ENCODE results near the gene ZDHHC4. TPM values are rescaled to one million over a fixed set of nuclear protein-coding genes. Genes with fewer than 3 reads are reported as not detected.
A peak's percentile ranks its signal among the peaks of the same experiment; 100 is the strongest.

The ZDHHC4 gene
- 35.9 TPM for total RNA-seq
- long read RNA-seq, transcript ZDHHC4-201 (8 exons, 1,259 nt): major isoform, 26 of 49 reads
- long read RNA-seq, partial matches to known transcripts: 5 of 49 reads
- long read RNA-seq, other reads (novel, unspliced or antisense): 9 of 49 reads

DNA sequence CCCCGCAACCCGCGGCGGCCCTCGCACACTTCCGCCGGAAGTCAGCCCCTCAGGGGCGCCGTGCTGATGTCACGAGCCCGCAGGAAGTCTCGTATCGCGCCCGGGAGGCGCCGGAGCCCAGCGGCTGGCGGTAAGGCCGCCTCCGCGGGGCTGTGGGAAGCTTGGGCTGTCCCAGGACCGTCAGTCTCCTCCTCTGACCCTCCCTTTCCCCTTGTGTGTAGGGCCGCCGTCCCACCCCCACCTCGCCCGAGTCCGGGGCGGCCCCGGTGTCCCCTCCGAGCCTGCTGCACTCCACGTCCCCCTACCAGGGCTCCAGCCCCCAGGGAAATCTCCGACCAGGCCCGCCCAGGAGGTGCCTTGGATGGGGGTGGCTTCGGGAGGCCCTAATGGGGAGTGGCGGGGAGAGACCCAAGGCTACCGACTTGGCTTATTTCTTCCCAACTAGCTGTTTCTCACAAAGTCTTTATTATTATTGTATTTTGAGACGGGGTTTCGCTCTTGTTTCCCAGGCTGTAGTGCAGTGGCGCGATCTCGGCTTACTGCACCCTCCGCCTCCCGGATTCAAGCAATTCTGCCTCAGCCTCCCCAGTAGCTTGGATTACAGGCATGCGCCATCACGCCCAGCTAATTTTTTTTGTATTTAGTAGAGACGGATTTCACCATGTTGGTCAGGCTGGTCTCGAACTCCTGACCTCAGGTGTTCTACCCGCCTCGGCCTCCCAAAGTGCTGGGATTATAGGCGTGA, at the start of gene ZDHHC4:
Gene ZDHHC4, plus strand, starts transcription at position 86 of the 745 bp plus-strand sequence. CDS start 3,108 bp downstream, outside the sequence.
- peak; percentile 99 for ATAC-seq
- intact Hi-C loops (cut with micrococcal nuclease): no loop called here
- DNase-seq: peak; percentile 96

DNA sequence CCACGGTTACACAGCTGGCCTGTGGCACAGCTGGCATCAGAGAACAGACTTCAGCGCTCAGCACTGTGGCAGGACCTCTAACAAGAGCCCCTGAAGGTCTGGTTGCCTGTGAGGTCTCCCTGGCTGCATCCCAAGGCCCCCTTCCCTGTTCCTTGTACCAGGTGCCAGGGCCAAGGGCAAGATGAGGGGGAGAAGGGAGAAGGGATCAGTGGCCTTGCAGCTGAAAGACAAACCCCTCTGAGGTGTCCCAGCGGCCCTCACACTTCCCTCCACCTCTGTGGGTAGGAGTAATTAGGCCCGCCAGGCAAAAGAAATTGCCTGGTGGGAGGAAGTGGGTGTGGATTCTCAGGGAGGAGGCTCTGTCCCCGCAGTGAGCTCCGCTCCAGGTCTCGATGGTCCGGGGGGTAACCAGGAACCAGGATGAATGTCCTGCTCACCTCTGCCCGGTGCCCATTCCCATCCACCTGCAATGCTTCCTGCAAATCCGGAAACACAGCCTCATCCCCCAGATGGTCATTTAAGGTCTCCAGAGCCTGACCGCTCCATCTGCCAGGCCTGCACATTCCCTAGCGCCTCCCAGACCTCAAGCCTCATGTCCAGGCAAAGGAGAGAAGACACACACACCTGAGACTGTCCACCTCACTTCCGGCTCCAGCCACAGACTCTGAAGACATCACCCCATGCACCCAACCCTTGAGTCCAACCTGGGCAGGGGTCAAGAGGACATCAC, 48.7 kb upstream of the ZDHHC4 start:
- no peak for DNase-seq
- no peak for ATAC-seq
- intact Hi-C loops (cut with micrococcal nuclease): no loop called here

DNA sequence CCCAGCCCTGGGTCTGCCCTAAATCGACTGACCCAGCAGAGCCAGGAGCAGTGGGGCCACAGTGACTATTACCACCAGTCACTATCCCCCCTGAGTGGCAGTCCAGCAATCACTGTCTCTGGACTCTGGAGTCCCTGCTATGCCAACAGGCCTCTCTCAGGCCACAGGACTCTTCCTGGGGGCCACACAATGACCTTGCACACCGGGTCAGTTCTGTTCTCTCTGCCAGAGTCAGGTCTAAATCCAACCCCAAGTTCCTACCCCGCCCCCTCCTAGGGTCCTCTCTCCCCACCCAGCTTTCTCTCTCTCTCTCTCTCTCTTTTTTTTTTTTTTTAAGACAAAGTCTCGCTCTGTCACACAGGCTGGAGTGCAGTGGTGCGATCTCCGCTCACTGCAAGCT, 47.6 kb upstream of the ZDHHC4 start:
- intact Hi-C loops (cut with micrococcal nuclease): no loop called here
- no peak for ATAC-seq
- DNase-seq: no peak

DNA sequence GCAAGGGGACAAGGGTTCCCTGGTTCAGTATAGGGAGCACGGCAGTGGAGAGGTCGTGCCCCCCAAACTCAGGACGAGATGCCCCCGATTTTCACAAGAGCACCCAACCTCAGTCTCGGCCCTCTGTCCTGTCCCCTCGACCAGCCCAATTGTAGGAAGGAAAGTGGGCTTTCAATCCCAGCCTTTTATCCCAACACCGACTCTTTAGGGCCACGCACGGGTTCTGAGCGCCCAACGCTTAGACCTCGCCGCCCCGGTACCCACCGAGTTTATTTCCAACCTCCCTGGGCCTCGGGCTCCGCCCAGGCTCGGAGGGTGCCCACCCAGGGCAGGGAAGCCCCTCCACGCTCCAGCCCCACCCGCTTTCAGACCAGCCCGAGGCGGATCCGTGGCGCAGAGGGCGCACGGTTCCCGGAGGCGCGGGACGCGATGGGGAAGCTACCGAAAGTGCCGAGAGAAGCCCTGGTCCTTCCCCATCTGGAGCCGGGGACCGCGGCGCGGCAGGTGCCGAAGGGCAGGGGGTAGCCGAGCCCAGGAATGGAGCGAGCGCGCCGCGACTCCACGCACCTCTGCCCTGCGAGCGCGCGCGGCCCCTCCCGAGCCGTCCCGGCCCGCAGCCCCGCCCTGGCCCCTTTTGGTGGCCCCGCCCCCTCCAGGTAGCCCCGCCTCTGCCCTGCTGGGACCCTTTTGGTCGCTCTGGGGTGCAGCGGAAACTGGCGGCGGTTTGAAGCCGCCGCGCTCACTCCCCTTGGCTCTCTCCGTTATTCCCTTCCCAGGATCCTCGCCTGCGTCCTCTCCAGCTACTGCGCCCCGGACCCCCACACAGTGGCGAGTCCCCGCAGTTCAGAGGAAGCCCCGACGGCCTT, 46.4 kb upstream of the ZDHHC4 start:
- DNase-seq (no peak), ATAC-seq (no peak)
- intact Hi-C loops (cut with micrococcal nuclease): no loop called here

DNA sequence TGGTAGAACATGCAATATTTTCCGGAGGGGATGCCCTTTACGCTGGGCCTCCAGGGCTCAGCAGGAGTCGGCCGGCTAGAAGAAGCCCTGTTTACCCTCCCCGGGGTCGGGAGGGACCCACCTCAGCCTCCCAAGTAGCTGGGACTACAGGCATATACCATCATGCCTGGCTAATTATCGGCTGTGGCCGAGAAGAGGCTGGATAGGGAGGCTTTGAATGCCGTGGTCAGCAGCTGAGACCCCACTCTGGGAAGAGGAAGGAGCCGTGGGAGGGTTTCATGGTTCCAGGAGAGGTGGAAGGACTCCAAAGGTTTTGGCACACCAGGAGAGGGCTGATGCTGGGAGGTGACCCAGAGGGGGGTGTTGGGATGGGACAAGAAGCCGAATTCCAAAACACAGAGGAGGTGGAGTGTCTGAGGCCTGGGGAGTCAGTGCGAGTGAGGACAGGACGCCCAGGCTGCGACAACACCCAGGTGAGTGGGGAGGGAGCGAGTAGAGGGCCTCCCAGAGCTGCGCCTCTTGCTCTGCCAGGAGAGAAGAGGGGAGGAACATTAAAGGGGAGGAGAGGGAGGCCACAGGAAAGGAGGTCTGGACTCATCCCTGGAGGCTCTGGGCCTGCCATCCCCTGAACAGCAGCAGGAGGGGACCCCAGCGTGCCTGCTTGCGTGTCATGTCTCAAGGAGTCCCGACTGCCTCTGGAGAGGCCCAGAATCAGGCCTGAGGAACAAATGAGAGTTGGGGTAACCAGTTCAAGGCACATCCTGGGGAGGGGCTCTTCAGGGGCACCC, 45.6 kb upstream of the ZDHHC4 start:
- DNase-seq (no peak), ATAC-seq (no peak)
- intact Hi-C loops (cut with micrococcal nuclease): no loop called here

DNA sequence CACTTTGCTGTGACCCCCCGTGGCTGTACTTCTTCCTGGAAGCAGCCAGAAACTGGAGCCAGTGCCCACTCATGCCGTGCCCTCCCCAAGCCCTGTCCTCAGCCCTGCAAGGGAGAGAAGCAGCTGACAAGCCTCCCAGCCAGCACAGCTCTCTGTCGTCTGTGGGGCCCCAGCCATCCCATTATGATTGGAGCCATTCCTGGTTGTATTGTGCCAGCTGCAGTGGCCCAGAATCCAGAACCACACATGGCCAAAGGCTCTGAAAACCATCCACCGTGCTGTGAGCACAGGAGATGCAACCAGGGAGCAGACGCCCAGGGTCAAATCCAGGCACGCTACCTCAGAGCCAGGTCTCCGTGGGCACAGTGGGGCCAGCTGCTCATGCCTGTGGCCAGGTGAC, 44.7 kb upstream of the ZDHHC4 start:
- intact Hi-C loops (cut with micrococcal nuclease): no loop called here
- DNase-seq: no peak
- ATAC-seq: no peak

DNA sequence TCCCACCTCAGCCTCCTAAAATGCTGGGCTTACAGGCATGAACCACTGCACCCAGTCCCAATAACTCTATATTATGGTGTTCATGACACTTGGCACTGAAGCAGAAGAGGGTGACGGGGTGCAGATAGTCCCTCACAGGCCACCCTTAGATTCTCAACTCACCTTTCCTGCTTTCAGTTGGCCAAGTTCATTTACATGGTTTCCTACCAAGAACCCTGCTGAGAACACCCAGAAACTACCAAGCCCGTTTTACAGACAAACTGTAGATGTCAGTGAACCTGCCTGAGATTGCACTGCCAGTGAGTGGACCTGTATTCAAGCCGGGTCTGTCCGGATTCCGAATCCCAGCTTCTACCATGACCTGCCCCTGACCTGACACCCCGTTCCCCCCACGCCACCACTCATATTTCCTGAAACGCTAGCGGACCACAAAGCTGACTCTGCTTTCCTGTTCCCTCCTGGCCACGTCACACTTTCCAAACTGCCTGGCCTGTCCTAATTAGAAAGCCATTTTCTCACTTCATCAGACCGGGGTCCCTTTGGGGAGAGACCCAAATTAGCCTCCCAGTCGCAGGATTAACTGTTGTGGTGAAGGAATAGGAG, 43.3 kb upstream of the ZDHHC4 start:
- ATAC-seq (no peak), DNase-seq (no peak)
- intact Hi-C loops (cut with micrococcal nuclease): no loop called here

DNA sequence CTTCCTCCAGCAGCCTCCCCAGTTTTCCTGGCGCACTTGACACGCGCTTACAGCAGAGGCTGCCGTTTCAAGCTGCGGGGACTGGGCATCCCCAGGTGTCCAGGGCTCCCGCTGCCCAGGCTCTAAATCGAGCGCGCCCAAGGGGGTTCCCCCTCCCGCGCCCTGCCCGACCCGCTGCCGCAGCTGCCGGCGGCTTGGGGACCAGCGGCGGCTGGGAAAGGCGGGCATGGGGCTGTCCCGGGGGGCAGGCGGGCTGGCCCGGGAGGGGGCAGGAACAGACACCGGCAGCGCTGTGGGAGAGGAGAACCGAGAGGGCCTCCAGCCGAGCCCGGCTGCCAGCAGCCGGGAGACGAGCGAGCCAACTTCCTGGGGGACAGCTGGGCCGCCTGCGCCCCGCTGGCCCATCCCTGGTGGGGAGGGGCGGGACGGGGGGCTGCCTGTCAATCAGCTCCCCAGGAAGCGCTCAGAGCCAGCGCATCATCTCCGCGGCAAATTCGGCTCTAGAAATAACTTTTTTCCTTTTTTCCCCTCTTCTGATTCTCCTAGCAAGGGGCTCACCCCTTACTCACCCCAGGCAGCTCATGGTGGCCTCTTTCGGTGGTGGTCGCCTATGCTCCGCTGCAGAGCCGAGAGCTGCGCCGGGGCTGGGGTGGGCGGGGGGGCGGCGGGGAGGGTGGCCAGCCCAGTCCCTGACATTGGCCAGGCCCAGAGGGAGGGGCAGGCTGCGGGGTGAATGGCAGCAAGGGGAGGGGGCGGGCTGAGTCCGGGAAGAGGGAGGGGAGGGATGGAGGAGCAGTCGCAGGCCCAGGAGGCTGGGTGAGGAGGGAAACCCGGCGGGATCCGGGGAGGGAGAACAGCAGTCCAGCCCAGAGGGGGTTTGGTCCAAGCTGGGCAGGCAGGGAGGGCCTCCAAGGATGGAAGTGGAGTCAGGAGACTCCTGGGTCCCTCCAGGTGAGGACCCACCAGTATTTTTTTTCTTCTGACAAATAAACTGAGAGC, 40.7 kb upstream of the ZDHHC4 start:
- intact Hi-C loops (cut with micrococcal nuclease): no loop called here
- ATAC-seq: no peak
- no peak for DNase-seq

DNA sequence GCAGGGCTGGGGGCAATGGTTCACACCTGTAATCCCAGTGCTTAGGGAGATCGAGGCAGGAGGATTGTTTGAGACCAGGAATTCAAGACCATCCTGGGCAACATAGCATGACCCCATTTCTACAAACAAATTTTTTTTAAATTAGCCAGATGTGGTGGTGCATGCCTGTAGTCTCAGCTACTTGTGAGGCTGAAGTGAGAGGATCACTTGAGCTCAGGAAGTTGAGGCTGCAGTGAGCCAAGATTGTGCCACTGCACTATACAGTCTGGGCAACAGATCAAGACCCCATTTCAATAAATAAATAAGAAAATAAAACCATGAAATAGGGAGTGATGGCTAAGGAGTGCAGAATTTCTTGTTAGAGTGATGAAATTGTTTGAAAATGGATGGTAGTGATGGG, 34.9 kb upstream of the ZDHHC4 start:
- intact Hi-C loops (cut with micrococcal nuclease): no loop called here
- ATAC-seq (no peak), DNase-seq (no peak)

DNA sequence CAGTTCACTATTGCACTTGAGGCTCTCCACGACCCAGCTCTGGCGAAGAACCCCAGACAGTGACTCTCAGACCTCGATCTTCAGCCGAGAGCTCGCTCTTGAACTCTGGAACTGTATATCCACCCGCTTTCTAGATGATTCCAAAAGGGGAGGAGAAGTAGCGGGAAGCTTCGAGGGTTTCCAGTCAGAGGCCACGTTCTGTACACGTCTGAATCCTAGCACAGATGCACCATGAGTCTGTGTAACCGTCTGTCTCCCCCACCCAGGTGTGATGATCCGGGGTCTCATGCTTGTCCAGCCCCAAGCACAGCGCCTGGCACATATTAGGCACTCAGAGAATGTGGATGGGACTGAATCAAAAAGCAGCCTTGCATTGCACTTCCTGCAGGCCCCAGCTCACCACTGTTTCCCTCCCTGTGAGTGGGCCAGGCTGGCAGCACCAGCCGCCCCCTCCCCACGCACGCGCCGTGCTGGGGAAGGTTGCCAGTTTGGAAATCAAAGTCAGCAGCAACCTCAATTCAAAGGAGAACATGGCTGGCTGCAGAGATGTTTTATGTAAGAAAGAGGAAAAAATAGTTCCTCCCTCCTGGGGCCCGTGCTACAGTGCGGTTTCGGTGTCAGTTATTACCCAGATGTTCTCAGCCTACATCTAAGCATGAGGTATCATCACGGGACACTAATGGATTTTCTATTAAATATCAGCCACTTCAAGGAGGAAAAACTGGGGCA, 31.7 kb upstream of the ZDHHC4 start:
- no peak for DNase-seq
- intact Hi-C loops (cut with micrococcal nuclease): no loop called here
- no peak for ATAC-seq

DNA sequence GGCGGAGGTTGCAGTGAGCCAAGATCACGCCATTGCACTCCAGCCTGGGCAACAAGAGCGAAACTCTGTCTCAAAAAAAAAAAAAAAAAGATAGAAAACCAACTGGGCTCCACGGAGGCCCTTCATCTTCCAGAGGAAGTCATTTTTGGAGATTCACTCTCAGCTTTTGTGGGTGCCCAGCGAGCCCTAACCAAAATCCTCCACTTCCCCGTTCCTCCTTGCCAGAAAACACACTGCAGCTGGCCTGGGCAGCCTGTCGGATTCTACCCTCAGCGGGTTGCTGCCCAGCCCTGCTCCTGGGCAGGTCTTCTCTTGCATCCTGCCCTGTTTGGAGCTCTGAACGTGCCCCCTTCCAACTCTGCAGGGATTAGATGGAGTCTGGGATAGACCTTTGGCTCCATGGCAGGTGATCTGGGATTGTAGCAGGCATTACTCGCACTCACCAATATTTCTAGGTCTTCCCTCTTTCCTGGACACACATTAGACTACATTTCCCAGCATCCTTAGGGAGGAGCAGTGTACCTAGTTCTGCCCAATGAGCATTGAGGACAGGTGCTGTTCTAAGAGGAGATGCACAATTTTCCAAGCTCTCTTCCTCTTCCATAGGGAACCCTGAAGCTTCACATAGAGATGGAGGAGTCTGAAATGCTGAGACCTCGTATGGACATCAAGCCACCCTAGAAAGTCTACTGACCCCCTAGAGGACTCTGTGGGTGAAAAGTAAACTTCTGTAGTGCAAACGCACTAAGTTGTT, 30.6 kb upstream of the ZDHHC4 start:
- intact Hi-C loops (cut with micrococcal nuclease): no loop called here
- no peak for ATAC-seq
- DNase-seq: no peak

DNA sequence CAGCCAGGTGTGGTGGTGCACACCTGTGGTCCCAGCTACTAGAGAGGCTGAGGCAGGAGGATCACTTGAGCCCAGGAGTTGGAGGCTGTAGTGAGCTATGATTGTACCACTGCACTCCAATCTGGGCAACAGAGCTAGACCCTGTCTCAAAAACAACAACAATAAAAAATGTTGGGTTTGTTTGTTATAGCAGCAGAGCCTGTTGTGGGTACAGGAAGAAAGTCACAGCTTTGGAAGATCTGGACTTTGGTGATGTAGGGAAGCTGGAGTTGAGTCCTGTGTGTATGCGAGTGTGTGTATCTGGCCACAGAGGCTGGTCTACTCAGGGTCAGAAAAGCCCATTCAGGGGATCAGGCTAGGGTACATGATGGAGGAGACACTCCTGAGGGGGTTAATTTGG, 29.9 kb upstream of the ZDHHC4 start:
- intact Hi-C loops (cut with micrococcal nuclease): no loop called here
- ATAC-seq (no peak), DNase-seq (no peak)

DNA sequence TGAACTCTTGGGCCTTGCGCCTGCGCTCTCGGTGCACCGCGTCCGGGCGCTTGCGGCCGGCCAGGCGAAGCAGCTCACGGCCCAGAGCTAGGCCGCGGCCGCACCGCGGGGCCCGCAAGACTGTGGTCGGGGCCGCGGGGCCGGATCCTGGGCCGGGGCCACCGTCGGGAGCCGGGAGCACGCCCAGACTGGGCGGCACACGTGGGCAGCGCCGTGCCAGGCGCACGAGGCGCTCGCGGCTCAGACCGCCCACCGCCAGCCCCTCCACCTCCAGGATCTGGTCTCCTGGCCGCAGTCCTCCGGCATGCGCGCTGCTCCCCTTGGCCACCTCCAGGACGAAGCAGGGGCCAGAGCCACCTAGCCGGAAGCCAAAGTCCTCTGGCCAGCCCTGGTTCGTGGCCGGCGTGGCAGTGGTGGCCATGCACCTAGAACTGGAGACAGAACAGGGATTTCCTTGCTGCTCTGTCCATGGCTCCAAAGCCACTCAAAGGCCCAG, 26.2 kb upstream of the ZDHHC4 start, which contains the start of gene GRID2IP:
Gene GRID2IP, minus strand, starts transcription at position 446 of the 496 bp plus-strand sequence. Its CDS starts 25 bp downstream, at position 421.
- DNase-seq: no peak
- ATAC-seq: no peak
- intact Hi-C loops (cut with micrococcal nuclease): no loop called here

DNA sequence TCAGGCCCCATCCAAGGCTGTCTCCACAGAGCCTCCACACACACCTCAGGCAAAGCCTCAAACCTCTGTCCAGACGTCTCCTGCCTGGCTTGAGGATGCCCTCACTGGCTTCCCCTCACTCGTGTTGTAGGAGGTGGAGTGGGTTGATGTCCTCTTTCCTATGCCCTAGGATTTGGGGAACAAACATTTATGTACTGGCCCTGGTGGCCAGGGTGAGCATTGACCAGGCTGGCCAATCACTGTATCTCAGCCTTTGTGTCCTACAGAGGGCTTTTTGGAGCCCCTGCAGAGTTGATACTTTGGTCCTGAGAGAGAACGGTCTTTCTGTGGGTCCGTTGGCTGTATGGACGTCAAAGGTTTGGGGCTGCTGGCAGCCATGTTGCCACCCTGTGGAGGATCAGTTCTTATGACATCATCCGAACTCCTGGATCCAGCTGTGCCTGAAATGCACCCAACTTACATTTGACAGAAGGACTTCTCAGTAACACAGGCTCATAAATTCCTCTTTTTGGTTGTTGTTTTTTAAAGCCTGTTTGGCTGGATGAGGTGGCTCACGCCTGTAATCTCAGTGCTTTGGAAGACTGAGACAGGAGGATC, 23.7 kb upstream of the ZDHHC4 start:
- DNase-seq: no peak
- ATAC-seq: no peak
- intact Hi-C loops (cut with micrococcal nuclease): no loop called here

DNA sequence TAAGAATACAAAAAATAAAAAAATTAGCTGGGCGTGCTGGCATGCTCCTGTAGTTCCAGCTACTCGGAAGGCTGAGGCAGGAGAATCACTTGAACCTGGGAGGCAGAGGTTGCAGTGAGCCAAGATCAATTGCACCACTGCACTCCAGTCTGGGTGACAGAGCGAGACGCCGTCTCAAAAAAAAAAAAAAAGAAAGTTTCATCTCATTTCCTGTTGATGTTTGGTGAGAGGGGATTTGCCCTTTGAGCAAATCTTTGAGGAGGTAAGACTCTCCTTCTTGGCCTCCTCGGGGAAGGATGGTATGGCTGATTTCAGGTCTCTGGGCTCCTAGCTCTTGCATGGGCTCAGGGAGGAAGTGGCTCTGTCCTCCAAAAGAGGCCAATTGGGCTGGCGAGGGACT, 22.4 kb upstream of the ZDHHC4 start:
- DNase-seq (no peak), ATAC-seq (no peak)
- intact Hi-C loops (cut with micrococcal nuclease): no loop called here
